ENCODE results near the gene FAM187B.

FAM187B gene

GRCh38 chr19:35211545-35212230 lies 16.9 kb downstream of the FAM187B start:
- no peak for DNase-seq

DNA sequence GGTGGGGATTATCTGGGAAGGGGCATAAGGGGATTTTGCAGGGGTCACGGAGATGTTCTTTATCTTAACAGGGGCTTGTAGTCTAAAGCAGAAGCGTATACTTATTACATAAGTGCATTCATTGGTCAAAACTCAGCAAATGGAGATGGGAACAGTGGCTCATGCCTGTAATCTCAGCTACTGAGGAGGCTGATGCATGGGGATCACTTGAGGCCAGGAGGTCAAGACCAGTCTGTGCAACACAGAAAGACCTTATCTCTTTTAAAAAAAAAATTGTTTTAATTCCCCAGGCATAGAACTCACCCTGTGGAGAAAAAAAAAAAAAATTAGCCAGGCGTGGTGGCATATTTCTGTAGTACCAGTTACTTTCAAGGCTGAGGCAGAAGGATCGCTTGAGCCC lies 18.9 kb downstream of the FAM187B start:
- DNase-seq, result no peak

DNA sequence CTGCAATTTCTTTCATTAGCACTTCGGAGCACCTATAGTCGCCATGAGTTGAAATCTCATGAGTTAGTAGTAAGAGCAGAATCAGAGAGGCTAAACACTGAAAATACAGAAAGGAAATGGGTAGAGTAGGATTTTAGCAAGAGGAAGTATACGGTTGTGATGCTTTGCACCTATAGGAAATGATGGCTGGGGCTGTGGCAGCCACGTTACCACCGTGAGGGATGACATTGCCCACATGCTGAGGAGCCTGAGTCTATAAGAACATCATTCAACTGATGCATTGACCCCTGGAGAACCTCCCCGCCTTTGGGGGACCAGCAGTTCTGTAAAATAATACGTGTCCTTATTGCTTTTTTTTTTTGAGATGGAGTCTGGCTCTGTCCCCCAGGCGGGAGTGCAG lies 20.4 kb downstream of the FAM187B start:
- no peak for DNase-seq

DNA sequence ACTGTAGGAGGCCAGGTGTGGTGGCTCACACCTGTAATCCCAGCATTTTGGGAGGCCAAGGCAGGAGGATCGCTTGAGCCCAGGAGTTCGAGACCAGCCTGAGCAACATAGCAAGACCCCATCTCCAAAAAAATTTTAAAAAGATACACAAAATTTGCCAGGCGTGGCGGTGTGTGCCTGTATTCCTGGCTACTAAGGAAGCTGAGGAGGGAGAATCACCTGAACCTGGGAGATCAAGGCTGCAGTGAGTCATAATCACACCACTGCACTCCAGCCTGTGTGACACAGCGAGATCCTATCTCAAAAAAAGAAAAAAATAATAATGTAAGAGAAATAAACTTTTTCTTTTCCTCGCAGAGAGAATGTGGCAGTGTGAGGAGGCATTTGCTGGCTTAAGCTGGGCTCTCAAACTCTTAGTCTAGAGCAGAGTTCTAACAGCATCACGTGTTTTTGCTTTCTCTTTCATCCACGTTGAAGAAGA lies 21.1 kb downstream of the FAM187B start:
- DNase-seq, result no peak

- DNase-seq, result no peak
Observed at GRCh38 chr19:35206855-35207254, 21.7 kb downstream of the FAM187B start.

DNA sequence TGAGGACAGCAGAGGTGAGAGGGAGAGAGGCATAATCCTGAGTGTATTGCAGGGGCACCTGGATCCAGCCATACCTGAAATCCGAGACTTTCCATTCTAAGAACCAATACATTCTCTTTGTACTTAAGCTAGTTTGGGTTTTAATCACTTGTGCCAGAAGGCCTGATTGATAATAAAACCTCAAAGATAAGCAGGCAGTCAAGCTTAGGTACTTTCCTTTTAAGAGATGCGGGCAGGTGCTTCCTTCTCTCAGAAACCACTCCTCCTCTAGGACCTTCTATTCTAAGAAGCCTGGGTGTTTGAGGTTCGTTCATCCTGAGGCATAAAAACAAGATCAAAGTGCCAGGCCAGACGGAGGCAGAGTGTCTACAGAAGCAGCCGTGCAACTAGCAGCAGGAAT lies 22.2 kb downstream of the FAM187B start:
- DNase-seq, result no peak

GRCh38 chr19:35205733-35206323 lies 22.7 kb downstream of the FAM187B start:
- no peak for DNase-seq

DNA sequence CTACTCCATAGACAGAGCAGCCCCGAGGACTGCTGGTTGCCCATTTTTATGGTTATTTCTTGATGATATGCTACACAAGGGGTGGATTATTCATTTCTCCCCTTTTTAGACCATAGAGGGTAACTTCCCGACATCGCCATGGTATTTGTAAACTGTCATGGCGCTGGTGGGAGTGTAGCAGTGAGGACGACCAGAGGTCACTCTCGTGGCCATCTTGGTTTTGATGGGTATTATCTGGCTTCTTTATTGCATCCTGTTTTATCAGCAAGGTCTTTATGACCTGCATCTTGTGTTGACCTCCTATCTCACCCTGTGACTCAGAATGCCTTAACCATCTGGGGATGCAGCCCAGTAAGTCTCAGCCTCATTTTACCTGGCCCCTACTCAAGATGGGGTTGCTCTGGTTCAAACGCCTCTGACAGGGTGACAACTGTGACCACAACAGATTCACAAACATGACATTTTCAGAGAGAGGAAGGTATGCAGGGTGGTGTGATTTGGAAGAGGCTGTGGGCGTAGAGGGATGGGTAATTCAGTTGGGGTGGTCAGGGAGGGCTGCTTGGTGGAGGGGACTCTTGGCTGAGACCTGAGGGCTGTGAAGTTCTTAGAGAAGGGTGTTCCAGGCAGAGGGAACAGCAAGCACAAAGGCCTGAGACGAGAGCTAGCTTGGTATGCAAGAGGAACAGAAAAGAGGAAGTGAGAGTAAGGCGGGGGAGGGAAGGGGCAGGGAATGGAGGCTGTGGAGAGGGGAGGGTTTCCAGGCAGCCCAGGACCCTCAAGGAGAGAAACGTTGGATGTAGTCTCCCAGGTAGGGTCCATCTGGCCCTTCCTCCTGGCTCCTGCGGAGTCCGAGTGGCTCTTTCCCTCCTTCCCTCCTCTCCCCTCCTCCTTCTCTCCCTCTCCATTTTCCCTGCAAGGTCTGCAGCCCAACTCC lies 23.5 kb downstream of the FAM187B start:
- DNase-seq, result no peak

DNA sequence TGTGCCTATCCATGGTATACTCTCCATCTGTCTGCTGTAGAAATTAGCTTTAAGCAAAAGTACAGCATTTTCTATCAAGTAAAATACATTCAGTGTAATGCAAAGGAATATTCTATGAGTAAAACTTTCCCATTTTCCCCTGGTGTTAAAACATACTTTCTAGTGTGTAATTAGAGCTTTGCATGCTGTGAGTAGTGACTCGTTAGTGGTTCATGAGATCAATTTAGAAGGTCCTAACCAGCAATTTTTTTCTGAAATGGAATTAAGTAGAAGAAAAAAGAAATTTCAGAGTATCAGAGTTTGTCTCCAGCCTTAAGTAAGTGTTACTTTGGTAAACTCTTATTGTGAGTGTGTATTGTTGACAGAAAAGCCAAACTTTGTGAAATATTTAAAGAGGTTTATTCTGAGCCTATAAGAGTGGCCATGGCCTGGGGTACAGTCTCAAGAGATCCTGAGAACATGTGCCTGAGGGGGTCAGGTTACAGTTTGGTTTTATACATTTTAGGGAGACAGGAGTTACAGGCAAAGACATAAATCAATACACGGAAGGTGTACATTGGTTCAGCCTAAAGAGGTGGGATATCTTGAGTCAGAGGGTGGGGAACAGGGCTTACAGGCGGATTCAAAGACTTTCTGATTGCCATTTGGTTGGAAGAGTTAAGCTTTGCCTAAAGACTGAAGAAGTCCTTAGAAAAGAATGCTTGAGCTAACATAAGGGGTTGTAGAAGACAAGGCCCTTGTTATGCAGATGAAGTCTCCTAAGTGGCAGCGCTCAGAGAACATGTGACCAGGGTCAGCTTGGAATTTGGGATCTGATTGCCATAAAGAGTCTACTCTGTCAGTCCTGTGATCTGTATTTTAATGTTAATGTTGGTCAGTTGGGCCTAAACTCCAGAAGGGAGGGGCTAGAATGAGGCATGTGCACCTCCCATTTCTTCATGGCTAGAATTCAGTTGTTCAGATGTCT lies 25.5 kb downstream of the FAM187B start:
- no peak for DNase-seq

- no peak for DNase-seq
Observed at GRCh38 chr19:35199481-35199880, 29.1 kb downstream of the FAM187B start.

DNA sequence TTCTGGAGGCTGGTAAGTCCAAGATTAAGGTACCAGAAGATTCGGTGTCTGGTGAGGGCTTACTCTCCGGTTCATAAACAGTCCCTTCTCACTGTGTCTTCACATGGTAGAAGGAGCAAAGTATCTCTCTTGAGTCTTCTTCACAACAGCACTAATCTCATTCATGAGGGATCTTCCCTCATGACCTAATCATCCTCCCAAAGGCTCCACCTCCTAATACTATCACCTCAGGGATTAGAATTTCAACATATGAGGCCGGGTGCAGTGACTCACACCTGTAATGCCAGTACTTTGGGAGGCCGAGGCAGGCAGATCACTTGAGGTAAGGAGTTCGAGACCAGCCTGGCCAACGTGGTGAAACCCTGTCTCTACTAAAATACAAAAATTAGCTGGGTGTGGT lies 31.7 kb downstream of the FAM187B start:
- DNase-seq, result peak; percentile 62

- no peak for DNase-seq
Observed at GRCh38 chr19:35195830-35196229, 32.7 kb downstream of the FAM187B start.

GRCh38 chr19:35194012-35194984 lies 34.2 kb downstream of the FAM187B start:
- DNase-seq, result no peak

DNA sequence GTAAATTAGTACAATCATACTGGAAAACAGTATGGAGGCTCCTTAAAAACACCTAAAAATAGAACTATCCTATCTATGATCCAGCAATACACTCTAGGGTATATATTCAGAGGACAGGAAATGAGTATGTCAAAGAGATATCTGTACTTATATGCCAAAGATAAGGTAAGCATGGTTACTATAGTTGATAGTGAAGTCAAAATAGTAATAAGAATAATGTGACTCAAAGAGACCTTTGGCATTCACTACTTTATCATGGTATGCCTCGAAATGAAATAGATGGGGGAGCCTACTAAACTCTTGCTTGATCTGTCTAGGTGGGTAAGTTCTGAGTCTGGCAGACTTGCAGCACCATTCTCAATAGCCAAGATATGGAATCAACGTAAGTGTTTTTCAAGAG lies 43.7 kb downstream of the FAM187B start:
- peak; percentile 61 for DNase-seq

- no peak for DNase-seq
Observed at GRCh38 chr19:35184267-35184666, 44.3 kb downstream of the FAM187B start.

DNA sequence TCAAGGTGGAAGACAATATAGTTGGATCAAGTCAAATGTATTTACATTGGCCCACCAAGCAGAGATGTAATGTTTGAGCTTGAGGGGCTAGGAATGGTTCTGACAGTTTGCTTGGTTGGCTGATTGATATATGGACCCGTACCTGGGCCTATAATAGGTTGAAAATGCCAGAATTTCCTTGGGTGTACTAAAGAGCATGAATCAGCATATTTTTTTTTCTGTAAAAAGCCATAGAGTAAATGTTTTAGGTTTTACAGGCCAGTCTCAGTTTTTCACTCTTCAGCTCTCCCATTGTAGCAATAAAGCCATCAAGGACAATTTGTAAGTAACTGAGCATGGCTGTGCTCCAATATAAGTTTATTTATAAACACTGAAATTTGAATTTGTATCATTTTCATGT lies 47.2 kb downstream of the FAM187B start:
- no peak for DNase-seq

- no peak for DNase-seq
Observed at GRCh38 chr19:35179830-35180229, 48.7 kb downstream of the FAM187B start.

DNA sequence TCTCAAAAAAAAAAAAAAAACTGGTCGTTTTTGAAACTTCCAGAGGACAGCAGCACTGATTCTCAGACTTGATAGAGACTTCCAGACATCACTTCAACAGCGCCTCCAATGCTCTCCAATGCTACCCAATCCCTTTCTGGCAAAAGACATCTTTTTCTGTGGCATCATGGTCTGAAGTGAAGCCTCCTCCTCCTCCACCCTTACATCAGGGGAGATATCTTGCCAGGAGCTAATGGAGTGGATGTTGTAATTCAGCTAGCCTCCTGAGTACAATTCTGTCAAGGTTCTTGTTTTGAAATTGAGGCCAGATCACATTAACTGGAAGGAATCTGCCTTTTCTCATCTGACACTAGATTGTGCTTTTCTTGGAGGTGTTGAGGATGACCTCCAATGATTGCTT lies 49.8 kb downstream of the FAM187B start:
- peak; percentile 48 for DNase-seq

DNA sequence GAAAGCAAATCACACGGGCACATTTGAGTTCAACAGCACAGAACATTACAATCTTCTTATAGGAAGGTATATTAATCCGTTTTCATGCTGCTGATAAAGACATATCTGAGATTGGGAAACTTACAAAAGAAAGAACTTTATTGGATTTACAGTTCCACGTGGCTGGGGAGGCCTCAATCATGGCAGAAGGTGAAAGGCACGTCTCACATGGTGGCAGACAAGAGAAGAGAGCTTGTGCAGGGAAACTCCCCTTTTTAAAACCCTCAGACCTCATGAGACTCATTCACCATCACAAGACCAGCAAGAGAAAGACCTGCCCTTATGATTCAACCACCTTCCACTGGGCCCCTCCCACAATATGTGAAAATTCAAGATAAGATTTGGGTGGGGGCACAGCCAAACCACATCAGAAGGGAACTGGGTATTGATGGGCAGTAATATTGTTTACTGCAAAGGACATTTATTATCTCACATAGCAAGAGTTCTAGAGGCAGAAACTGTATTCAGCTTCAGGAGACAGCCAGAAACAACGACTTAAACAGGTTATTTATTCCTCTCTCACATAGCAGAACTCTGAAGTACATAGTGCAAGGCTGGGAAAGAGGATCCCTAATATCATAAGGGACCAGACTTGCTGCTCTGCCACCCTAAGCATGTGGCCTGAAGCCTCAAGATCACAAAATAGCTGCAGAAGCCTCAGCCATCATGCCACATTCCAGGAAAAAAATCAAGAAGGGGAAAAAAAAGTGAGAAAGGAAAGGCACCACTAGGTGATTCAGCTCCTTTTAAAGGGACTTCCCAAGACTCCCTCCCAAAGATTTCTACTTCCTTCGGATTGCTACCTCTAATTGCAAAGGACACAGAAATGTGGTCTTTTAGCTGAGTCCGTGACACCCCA lies 50.9 kb downstream of the FAM187B start:
- DNase-seq, result no peak

DNA sequence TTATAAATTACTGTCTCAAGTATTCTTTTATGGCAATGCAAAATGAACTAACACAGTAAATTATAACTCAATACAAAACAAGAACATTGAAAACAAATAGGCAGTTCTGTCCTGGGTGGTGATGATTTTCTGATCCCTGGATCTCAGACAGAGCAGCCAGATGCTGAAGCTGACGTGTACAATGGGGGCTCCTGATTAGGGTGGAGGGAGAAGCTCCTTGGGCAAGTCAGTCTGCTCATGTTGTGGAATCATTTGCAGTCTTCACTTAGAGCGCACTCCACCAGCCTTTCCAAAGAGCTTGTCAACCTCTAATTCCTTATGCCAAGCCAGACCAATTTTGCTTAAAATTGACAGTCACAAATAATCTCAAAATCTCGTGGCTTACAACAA lies 52.4 kb downstream of the FAM187B start:
- DNase-seq, result no peak
